RWPE2 (cell line): ENCODE measurements around the gene TMEM60.
A peak's percentile ranks its signal among the peaks of the same experiment; 100 is the strongest.
"Not testable (repeated sequence)": the region's sequence is repeated elsewhere in the genome, so short reads cannot be mapped to it uniquely, and the experiment has no call there.

Source experiments
- ATAC-seq: fragments of 200-7000 bp; cut with Tn5 transposase; 3 replicates; pipeline ENCODE4 v1.9.1; 2021; ENCODE audit warnings: low read depth
- DNase-seq: peaks from one replicate; pipeline ENCODE4 v3.0.0-alpha.2; 2020; ENCODE audit warnings: low spot score
- H3K27ac ChIP-seq: fragments of 450-650 bp; 2 replicates; pipeline ENCODE4 v1.5.1; 2017; ENCODE audit warnings: mild to moderate bottlenecking; ENCODE audit not compliant: poor library complexity, severe bottlenecking
- H3K27me3 ChIP-seq: fragments of 250-450 bp; sonication (Bioruptor Pico); 2 replicates; pipeline ENCODE4 v1.5.1; 2021; ENCODE audit warnings: mild to moderate bottlenecking, moderate library complexity; ENCODE audit not compliant: insufficient read depth, poor library complexity, severe bottlenecking
- H3K36me3 ChIP-seq: fragments of 250-450 bp; sonication (Bioruptor Pico); 2 replicates; pipeline ENCODE4 v1.5.1; 2020; ENCODE audit warnings: low read depth, mild to moderate bottlenecking, moderate library complexity
- H3K4me1 ChIP-seq: fragments of 250-450 bp; sonication (Bioruptor Pico); 2 replicates; pipeline ENCODE4 v1.5.1; 2021; ENCODE audit warnings: mild to moderate bottlenecking, moderate library complexity; ENCODE audit not compliant: insufficient read depth, poor library complexity, severe bottlenecking
- H3K4me3 ChIP-seq: fragments of 250-450 bp; sonication (Bioruptor Pico); 2 replicates; pipeline ENCODE4 v1.5.1; 2021; ENCODE audit warnings: mild to moderate bottlenecking, moderate library complexity; ENCODE audit not compliant: severe bottlenecking
- H3K9me3 ChIP-seq: fragments of 250-450 bp; sonication (Bioruptor Pico); 2 replicates; pipeline ENCODE4 v1.5.1; 2021; ENCODE audit warnings: mild to moderate bottlenecking, moderate library complexity; ENCODE audit not compliant: severe bottlenecking
- TF ChIP-seq, protein P1 (sequence below): fragments of 450-650 bp; IDR thresholded peaks from one replicate; pipeline ENCODE4 v1.5.1; 2017; ENCODE audit warnings: mild to moderate bottlenecking, moderate library complexity; ENCODE audit not compliant: poor library complexity, severe bottlenecking

Gene TMEM60

DNA sequence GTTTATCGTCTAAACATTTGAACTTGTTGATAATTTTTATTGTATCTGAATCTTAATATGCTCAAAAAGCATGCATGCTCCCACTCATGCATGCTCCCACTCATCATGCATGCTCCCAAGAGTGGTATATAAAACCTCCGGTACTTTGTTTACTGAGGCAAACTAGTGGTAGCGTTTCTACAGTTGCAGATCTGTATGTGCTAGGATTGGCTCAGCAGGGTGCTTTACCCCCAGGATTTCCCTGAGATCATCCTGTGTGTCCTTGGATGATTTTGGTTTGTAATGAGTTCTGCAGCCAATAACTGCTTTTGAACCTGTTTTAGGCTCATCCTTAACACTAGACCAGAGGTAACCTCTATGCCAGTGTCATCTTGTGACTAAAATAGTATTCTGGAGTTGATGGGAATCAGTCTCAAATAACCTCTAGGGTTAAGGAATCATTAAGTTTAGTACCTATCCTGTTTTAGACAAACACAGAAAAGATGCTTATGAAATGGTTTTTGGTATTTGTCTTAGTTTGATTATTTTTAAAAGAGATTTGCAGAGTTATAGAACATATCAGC, 40.8 kb upstream of the TMEM60 start:
- TF ChIP-seq, protein P1, sequence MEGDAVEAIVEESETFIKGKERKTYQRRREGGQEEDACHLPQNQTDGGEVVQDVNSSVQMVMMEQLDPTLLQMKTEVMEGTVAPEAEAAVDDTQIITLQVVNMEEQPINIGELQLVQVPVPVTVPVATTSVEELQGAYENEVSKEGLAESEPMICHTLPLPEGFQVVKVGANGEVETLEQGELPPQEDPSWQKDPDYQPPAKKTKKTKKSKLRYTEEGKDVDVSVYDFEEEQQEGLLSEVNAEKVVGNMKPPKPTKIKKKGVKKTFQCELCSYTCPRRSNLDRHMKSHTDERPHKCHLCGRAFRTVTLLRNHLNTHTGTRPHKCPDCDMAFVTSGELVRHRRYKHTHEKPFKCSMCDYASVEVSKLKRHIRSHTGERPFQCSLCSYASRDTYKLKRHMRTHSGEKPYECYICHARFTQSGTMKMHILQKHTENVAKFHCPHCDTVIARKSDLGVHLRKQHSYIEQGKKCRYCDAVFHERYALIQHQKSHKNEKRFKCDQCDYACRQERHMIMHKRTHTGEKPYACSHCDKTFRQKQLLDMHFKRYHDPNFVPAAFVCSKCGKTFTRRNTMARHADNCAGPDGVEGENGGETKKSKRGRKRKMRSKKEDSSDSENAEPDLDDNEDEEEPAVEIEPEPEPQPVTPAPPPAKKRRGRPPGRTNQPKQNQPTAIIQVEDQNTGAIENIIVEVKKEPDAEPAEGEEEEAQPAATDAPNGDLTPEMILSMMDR = no peak
- no peak for DNase-seq
- Histone ChIP-seq H3K4me1 (peaks cover 10% of the 10 kb centered on the region), H3K27ac (no peak overlapping the region), H3K4me3 (no peak overlapping the region), H3K9me3 (no peaks in the 10 kb centered on the region), H3K36me3 (no peaks in the 10 kb centered on the region), H3K27me3 (no peaks in the 10 kb centered on the region)
- ATAC-seq = no peak

DNA sequence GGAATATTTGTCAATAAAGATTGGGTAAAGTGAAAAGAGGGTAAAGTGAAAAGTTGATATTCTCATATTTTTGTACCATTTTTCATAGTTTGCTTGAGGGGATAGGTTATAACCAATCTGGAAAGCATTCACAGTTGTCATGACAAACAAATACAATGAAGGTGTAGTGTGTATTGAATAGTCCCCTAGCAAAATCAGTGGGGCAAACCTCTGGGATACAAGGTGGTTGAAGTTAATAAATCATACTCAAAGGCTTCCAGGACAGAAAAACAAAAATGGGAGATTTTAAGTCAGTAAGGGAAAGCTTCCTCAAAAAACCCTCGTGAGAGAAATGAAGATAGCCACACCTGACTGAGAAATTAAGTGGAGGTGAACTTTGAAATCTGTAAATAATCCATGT, 39.7 kb upstream of the TMEM60 start:
- Histone ChIP-seq H3K9me3 (no peaks in the 10 kb centered on the region), H3K4me1 (peaks cover 14% of the 10 kb centered on the region), H3K4me3 (no peak overlapping the region), H3K36me3 (no peaks in the 10 kb centered on the region), H3K27ac (no peak overlapping the region), H3K27me3 (no peaks in the 10 kb centered on the region)
- DNase-seq (no peak), ATAC-seq (no peak)
- TF ChIP-seq, protein P1 = no peak

DNA sequence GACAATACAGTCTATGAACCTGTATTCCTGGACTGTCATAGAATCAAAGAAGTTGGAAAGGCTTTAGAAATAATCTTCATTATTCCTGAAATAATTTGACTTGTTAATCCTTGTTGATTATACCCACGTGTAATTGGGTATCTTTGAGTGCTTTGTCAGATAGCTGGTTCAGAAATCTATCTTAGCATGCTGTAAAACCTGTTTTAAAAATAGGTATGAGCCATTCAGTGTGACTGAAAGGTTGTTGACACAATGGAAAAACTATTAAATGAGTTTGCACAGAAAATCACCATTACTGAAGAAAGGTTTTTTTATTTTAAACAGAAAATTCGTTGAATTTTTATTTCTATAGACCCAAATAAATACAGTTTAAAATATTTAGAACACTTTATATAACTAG, 39.0 kb upstream of the TMEM60 start:
- TF ChIP-seq, protein P1 = no peak
- no peak overlapping the region for H3K4me3 ChIP-seq
- H3K27ac ChIP-seq = no peak overlapping the region
- H3K9me3 ChIP-seq = no peaks in the 10 kb centered on the region
- H3K4me1 ChIP-seq = peaks cover 14% of the 10 kb centered on the region
- ATAC-seq = no peak
- no peaks in the 10 kb centered on the region for H3K36me3 ChIP-seq
- DNase-seq = no peak
- H3K27me3 ChIP-seq = no peaks in the 10 kb centered on the region

DNA sequence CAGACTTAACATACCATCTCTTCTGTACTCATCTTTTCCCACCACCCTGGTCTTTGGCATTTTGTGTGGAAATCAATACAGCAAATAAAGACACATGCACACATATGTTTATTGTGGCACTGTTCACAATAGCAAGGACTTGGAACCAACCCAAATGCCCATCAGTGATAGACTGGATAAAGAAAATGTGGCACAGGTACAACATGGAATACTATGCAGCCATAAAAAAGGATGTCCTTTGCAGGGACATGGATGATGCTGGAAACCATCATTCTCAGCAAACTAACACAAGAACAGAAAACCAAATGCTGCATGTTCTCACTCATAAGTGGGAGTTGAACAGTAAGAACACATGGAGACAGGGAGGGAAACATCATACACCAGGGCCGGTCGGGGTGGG, 38.2 kb upstream of the TMEM60 start:
- not testable (repeated sequence) for ATAC-seq, DNase-seq
- H3K4me1 ChIP-seq = peaks cover 14% of the 10 kb centered on the region

DNA sequence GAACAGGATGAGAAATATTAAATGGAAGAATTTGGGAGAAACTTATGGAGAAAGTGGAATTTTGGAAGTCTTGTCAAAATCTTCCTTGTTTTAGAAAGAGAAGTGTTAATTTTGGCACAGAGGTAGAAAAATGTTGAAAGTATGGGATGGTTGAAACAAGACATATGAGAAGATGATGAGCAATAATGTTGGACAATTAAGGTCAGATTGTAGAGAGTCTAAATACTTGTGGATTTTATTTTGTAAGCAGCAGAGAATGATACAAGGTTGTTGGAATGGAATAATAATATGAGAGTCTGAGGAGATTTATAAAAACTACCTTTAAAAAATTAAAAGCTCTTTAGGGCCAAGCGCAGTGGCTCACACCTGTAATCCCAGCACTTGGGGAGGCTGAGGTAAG, 34.9 kb upstream of the TMEM60 start:
- peak overlapping the region; percentile 71 for H3K27ac ChIP-seq
- peaks cover 14% of the 10 kb centered on the region for H3K4me1 ChIP-seq
- H3K9me3 ChIP-seq = no peaks in the 10 kb centered on the region
- no peaks in the 10 kb centered on the region for H3K27me3 ChIP-seq
- ATAC-seq (no peak), DNase-seq (no peak)
- no peak overlapping the region for H3K4me3 ChIP-seq
- TF ChIP-seq, protein P1 = no peak
- H3K36me3 ChIP-seq = no peaks in the 10 kb centered on the region

More for the DNA sequence above, 38.2 kb upstream of the TMEM60 start:
- not testable (repeated sequence) for H3K27me3 ChIP-seq, H3K9me3 ChIP-seq, H3K4me3 ChIP-seq, H3K36me3 ChIP-seq, H3K27ac ChIP-seq
